Esophagus squamous epithelium (tissue), 4 donors: Measurements from ENCODE around the gene PITPNM3.

Source experiments
- CTCF ChIP-seq, 6 experiments: fragments of 450-650 bp in 4 of 6; fragments of 200-600 bp in 2 of 6; sonication (generic) in 2 of 6; IDR thresholded peaks; one replicate each; pipeline ENCODE4 v1.5.1; 2016 to 2019; ENCODE audit warnings: antibody characterized with exemption in 6 of 6, mild to moderate bottlenecking in 4 of 6, moderate library complexity in 4 of 6
- POLR2A ChIP-seq, 4 donors: fragments of 450-650 bp; IDR thresholded peaks; one replicate each; pipeline ENCODE4 v1.6.1; 2017; ENCODE audit warnings: antibody characterized with exemption in 4 of 4, mild to moderate bottlenecking in 4 of 4, moderate library complexity in 3 of 4

- TF ChIP-seq CTCF (IDR thresholded peaks at IDR 0.05) (no peak), POLR2A (IDR thresholded peaks at IDR 0.05) (no peak)
Measured at GRCh38 chr17:6528557-6528956, 27.8 kb downstream of the PITPNM3 start.
